Activated CD8-positive, alpha-beta T cell treated with anti-CD3 and anti-CD28 coated beads for 36 hours (primary cell): ENCODE results near the gene E2F1. TPM values are rescaled to one million over a fixed set of nuclear protein-coding genes. Genes with fewer than 3 reads are reported as not detected.

Experiments used
- ATAC-seq: fragments of 200-7000 bp; cut with Tn5 transposase; one replicate; pipeline ENCODE4 v1.10.0; 2021; ENCODE audit warnings: mild to moderate bottlenecking, moderate library complexity
- CTCF ChIA-PET: fragments of 350-600 bp; sonication (Branson Sonifier 250); formaldehyde crosslinking; loops from one replicate; lab custom pipeline; 2021; ENCODE audit warnings: antibody characterized with exemption; lab: Charles Lee
- POLR2A ChIA-PET: fragments of 350-600 bp; sonication (Branson Sonifier 250); formaldehyde crosslinking; loops from one replicate; lab custom pipeline; 2021; ENCODE audit warnings: antibody characterized with exemption; lab: Charles Lee
- DNase-seq: peaks from one replicate; pipeline ENCODE4 v3.0.0-alpha.2; 2020
- H3K27ac Mint-ChIP-seq: one replicate; pipeline ENCODE4 v1.8.0; 2021; ENCODE audit warnings: mild to moderate bottlenecking, mixed read lengths
- H3K27me3 Mint-ChIP-seq: one replicate; pipeline ENCODE4 v1.8.0; 2021; ENCODE audit warnings: mixed read lengths
- H3K36me3 Mint-ChIP-seq: one replicate; pipeline ENCODE4 v1.8.0; 2021; ENCODE audit warnings: low read depth, mixed read lengths
- H3K4me1 Mint-ChIP-seq: one replicate; pipeline ENCODE4 v1.8.0; 2021; ENCODE audit warnings: low read depth, mixed read lengths
- H3K4me3 Mint-ChIP-seq: one replicate; pipeline ENCODE4 v1.8.0; 2021; ENCODE audit warnings: mild to moderate bottlenecking, moderate library complexity, mixed read lengths
- H3K9me3 Mint-ChIP-seq: one replicate; pipeline ENCODE4 v1.8.0; 2021; ENCODE audit warnings: mixed read lengths
- intact Hi-C: fragments of 100-400 bp; cut with micrococcal nuclease; formaldehyde crosslinking; loops from one replicate; pipeline ENCODE4 v1.10.0; 2022
- total RNA-seq, 2 experiments: library from RNA; stranded (reverse); gene quantifications; one replicate each; pipeline ENCODE4 v1.2.3, GENCODE V29; 2021
- TF ChIP-seq, protein P1 (sequence below): fragments of 200-600 bp; IDR thresholded peaks from one replicate; pipeline ENCODE4 v1.8.0; 2022; ENCODE audit warnings: antibody characterized with exemption, mild to moderate bottlenecking

E2F1 gene
- total RNA-seq, 2 experiments from 2014 or later: 71.2 to 72.0 TPM

DNA sequence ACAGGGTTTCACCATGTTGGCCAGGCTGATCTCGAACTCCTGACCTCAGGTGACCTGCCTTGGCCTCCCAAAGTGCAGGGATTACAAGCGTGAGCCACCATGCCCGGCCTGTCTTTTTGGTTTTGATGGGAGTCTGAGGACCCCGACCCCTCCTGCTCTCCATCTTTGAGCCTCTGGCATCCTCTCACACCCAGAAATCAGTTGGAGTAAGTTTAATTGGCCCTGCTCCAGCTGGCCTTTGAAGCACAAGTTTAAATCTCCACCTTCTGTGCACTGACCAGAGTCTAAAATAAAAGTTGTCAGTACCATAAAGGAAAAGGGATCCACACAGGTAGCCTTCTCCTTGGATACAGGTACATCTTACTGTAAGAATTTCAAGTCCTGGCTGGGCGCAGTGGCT lies 40.0 kb downstream of the E2F1 start:
- peaks cover 9% of the 10 kb centered on the region for H3K36me3 Mint-ChIP-seq

DNA sequence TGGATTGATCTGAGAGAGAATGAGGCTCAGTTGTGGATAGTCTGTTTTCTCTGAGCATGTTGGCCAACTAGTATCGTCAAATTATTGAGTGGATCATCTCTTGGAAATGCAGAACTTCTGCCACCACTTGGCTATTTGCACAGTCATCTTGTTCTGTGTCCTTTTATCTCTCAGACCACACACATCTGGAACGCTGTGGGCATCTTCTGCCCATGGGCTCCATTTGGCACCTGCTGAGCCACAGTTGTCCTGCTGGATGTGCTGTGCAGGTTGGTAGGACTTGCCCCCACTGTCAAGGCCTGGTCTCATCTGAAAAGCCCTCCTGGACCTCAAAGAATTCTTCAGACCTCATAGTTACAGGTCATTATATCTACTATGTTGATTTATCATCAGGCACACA lies 40.8 kb downstream of the E2F1 start:
- ChIA-PET POLR2A (interaction anchor here (0.6 kb wide), 1 partner anchor 32 kb away, joined by 3 read pairs; no protein-coding TSS in a partner anchor), CTCF (interaction anchor here (2.1 kb wide), 1 partner anchor 22 kb away, joined by 7 read pairs; the partner anchor contains the start of gene ACTL10)
- ATAC-seq (no peak), DNase-seq (no peak)
- H3K36me3 Mint-ChIP-seq: peaks cover 9% of the 10 kb centered on the region
- peaks cover 23% of the 10 kb centered on the region for H3K4me1 Mint-ChIP-seq
- no peak overlapping the region for H3K4me3 Mint-ChIP-seq
- H3K9me3 Mint-ChIP-seq: no peaks in the 10 kb centered on the region
- TF ChIP-seq, protein P1, sequence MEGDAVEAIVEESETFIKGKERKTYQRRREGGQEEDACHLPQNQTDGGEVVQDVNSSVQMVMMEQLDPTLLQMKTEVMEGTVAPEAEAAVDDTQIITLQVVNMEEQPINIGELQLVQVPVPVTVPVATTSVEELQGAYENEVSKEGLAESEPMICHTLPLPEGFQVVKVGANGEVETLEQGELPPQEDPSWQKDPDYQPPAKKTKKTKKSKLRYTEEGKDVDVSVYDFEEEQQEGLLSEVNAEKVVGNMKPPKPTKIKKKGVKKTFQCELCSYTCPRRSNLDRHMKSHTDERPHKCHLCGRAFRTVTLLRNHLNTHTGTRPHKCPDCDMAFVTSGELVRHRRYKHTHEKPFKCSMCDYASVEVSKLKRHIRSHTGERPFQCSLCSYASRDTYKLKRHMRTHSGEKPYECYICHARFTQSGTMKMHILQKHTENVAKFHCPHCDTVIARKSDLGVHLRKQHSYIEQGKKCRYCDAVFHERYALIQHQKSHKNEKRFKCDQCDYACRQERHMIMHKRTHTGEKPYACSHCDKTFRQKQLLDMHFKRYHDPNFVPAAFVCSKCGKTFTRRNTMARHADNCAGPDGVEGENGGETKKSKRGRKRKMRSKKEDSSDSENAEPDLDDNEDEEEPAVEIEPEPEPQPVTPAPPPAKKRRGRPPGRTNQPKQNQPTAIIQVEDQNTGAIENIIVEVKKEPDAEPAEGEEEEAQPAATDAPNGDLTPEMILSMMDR: no peak
- no peak overlapping the region for H3K27ac Mint-ChIP-seq
- intact Hi-C loops: no loop called here
- no peaks in the 10 kb centered on the region for H3K27me3 Mint-ChIP-seq

More for the DNA sequence above, 40.0 kb downstream of the E2F1 start:
- Mint-ChIP-seq H3K27me3 (no peaks in the 10 kb centered on the region), H3K4me1 (peaks cover 23% of the 10 kb centered on the region), H3K27ac (no peak overlapping the region), H3K9me3 (no peaks in the 10 kb centered on the region), H3K4me3 (no peak overlapping the region)
- DNase-seq: no peak
- TF ChIP-seq, protein P1: no peak
- ATAC-seq: no peak
- ChIA-PET CTCF (interaction anchor here (2.1 kb wide), 1 partner anchor 21 kb away, joined by 7 read pairs; the partner anchor contains the start of gene ACTL10), POLR2A (interaction anchor here (0.9 kb wide), 1 partner anchor 21 kb away, joined by 3 read pairs; the partner anchor contains the start of gene ACTL10)
- intact Hi-C loops: no loop called here

DNA sequence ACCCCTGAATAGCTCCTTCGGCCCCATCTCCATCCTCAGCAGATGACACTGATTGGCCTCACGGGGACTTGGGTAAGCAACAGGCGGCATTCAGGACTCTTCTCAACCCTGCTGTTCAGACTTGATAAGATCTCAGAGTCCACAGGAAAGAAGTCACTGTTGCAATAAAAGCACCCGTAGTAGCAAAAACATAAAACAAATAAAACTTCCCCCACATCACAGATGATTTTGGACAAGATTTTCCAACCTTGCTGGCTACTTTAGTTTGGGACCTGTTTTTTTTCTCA lies 41.2 kb downstream of the E2F1 start:
- ChIA-PET CTCF (no interaction called here), POLR2A (no interaction called here)
- Mint-ChIP-seq H3K27ac (no peak overlapping the region), H3K4me3 (no peak overlapping the region), H3K9me3 (no peaks in the 10 kb centered on the region), H3K36me3 (peaks cover 9% of the 10 kb centered on the region), H3K27me3 (no peaks in the 10 kb centered on the region), H3K4me1 (peaks cover 22% of the 10 kb centered on the region)
- intact Hi-C loops: no loop called here
- DNase-seq: no peak
- no peak for ATAC-seq
- TF ChIP-seq, protein P1: no peak

DNA sequence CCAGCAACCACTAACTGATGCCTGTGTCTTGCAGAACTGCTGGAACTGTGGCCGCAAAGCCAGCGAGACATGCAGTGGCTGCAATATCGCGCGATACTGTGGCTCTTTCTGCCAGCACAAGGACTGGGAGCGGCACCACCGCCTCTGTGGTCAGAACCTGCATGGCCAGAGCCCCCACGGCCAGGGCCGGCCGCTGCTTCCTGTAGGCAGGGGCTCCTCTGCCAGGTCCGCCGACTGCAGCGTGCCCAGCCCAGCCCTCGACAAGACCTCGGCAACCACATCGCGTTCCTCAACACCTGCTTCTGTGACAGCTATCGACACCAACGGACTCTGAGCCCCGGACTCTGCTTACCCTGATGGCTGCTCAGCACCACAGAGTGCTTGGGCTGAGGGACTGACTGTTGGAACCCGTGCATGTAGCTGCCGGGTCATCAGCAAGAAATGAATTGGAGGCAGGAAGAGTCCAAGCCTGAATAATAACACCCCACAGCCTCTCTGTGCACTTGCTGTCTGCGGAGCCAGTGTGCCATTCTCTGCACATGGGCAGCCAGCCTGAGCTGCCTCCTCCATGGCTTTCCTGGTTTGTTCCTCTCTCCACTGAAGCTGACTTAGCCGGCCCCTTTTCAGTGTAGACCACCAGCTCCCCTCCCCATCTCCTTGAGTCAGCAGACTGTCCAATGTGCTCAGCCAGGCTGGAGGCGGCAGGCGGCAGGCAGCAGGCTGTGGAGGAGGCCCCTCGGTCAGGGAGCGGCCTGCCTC lies 41.7 kb downstream of the E2F1 start:
- no peak overlapping the region for H3K27ac Mint-ChIP-seq
- CTCF ChIA-PET: no interaction called here
- no peak overlapping the region for H3K4me3 Mint-ChIP-seq

DNA sequence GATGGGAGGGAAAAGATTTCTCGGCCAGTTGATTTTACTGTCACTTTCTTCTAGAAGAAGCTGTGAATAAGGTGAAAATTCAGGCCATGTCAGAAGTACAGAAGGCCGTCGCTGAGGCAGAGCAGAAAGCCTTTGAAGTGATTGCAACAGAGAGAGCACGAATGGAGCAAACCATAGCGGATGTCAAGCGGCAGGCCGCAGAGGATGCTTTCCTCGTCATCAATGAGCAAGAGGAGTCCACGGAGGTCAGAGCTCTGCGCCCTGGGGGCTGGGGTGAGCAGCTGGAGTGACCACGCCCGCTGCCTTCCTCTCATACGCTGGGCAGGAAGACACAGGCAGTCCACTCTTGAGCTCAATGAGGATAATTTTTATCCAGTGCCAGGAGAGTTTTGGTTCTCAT lies 45.9 kb downstream of the E2F1 start:
- intact Hi-C loops: no loop called here
- POLR2A ChIA-PET: no interaction called here
- Mint-ChIP-seq H3K36me3 (peaks cover 5% of the 10 kb centered on the region), H3K4me3 (no peak overlapping the region), H3K27ac (no peak overlapping the region), H3K27me3 (no peaks in the 10 kb centered on the region), H3K9me3 (no peaks in the 10 kb centered on the region), H3K4me1 (no peaks in the 10 kb centered on the region)
- DNase-seq (no peak), ATAC-seq (no peak)
- CTCF ChIA-PET: no interaction called here
- TF ChIP-seq, protein P1: no peak

More for the DNA sequence above, 41.7 kb downstream of the E2F1 start:
- Mint-ChIP-seq H3K36me3 (peaks cover 9% of the 10 kb centered on the region), H3K9me3 (no peaks in the 10 kb centered on the region), H3K27me3 (no peaks in the 10 kb centered on the region), H3K4me1 (peaks cover 18% of the 10 kb centered on the region)
- POLR2A ChIA-PET: no interaction called here
- TF ChIP-seq, protein P1: no peak
- DNase-seq (no peak), ATAC-seq (no peak)
- intact Hi-C loops: no loop called here
